ENCODE results near the gene PTGES. TPM values are rescaled to one million over a fixed set of nuclear protein-coding genes. Genes with fewer than 3 reads are reported as not detected.

PTGES gene
- total RNA-seq, 1 experiment from 2014 or later, result 2.4 TPM

GRCh38 chr9:129776938-129777768, 24.3 kb upstream of the PTGES start:
- Histone ChIP-seq H3K79me1 (ENCODE audit: insufficient read depth, low read depth, low read length, poor library complexity, severe bottlenecking) (no peaks in the 10 kb centered on the region), H3K27ac (ENCODE audit: insufficient read length, low read depth, low read length) (no peak overlapping the region)

More at GRCh38 chr9:129776938-129777768, 24.3 kb upstream of the PTGES start:
- no CpG with 5 or more reads among the region's 16 CpGs for WGBS (ENCODE audit: extremely low coverage, insufficient read length, low lambda C conversion rate)
- Histone ChIP-seq H3K4me2 (ENCODE audit: insufficient read depth, insufficient read length, low read length) (no peak overlapping the region), H3K56ac (ENCODE audit: insufficient read length, low read depth, low read length) (no peak overlapping the region), H3K79me2 (ENCODE audit: insufficient read depth, low read length) (no peaks in the 10 kb centered on the region), H3K9ac (ENCODE audit: extremely low read depth, insufficient read length, low read length) (no peak overlapping the region), H2BK12ac (ENCODE audit: insufficient read length, low read depth, low read length) (no peak overlapping the region), H3K23ac (ENCODE audit: insufficient read length, low read depth, low read length) (no peak overlapping the region), H2AFZ (ENCODE audit: low read length) (no peak overlapping the region), H4K5ac (ENCODE audit: insufficient read length, low read depth, low read length) (no peak overlapping the region), H3K14ac (ENCODE audit: insufficient read depth, low read length) (no peak overlapping the region), H3K27me3 (ENCODE audit: insufficient read depth, low read length) (no peaks in the 10 kb centered on the region), H4K8ac (replicated peaks; ENCODE audit: insufficient read length, low read depth, low read length) (no peak overlapping the region), H4K20me1 (ENCODE audit: control insufficient read depth, insufficient read depth, insufficient read length) (peaks cover 2% of the 10 kb centered on the region), H2AK5ac (ENCODE audit: insufficient read length, low read length) (no peak overlapping the region), H2BK120ac (ENCODE audit: low read depth, low read length, poor library complexity, severe bottlenecking) (no peak overlapping the region), H2BK15ac (ENCODE audit: low read depth, low read length) (no peak overlapping the region), H3T11ph (ENCODE audit: low read length) (no peak overlapping the region), H2BK20ac (ENCODE audit: low read depth, low read length, poor library complexity, severe bottlenecking) (no peak overlapping the region), H2BK5ac (ENCODE audit: insufficient read length, low read length) (no peak overlapping the region), H3K4ac (ENCODE audit: low read depth, low read length) (no peak overlapping the region), H3K4me1 (ENCODE audit: insufficient read depth, low read length) (no peaks in the 10 kb centered on the region), H4K91ac (ENCODE audit: insufficient read length, low read depth, low read length) (no peak overlapping the region), H3K23me2 (ENCODE audit: insufficient read length, low read depth, low read length, poor library complexity, severe bottlenecking) (no peaks in the 10 kb centered on the region), H3K9me3 (ENCODE audit: control insufficient read depth, low read depth, low read length) (no peaks in the 10 kb centered on the region), H3K18ac (ENCODE audit: insufficient read length, low read depth, low read length) (no peak overlapping the region)
- no peaks in the 10 kb centered on the region for H3K36me3 Mint-ChIP-seq (ENCODE audit: insufficient read depth in 1 of 3, low read depth in 3 of 3)
- 0 out of 7 replicates have a peak overlapping the region, but pooled peaks of 1 of the 3 experiments have one; percentile 37 for H3K27ac Mint-ChIP-seq
- no peaks in the 10 kb centered on the region for H3K9me3 Mint-ChIP-seq
- no peak overlapping the region; a peak in 1 of 5 replicates for H3K4me3 Mint-ChIP-seq
- H3K4me1 Mint-ChIP-seq, result peaks cover 10 to 12% of the 10 kb centered on the region in 2 experiments
- H3K27me3 Mint-ChIP-seq (ENCODE audit: low read depth), result peaks cover 18% of the 10 kb centered on the region
- TF ChIP-seq CTCF (conservative IDR thresholded peaks at IDR 0.05), result no peak
- peak; percentile 77 for DNase-seq

Measured in H9 (cell line).